ENCODE data around the gene GEMIN8.

The GEMIN8 gene, protein sequence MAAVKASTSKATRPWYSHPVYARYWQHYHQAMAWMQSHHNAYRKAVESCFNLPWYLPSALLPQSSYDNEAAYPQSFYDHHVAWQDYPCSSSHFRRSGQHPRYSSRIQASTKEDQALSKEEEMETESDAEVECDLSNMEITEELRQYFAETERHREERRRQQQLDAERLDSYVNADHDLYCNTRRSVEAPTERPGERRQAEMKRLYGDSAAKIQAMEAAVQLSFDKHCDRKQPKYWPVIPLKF

DNA sequence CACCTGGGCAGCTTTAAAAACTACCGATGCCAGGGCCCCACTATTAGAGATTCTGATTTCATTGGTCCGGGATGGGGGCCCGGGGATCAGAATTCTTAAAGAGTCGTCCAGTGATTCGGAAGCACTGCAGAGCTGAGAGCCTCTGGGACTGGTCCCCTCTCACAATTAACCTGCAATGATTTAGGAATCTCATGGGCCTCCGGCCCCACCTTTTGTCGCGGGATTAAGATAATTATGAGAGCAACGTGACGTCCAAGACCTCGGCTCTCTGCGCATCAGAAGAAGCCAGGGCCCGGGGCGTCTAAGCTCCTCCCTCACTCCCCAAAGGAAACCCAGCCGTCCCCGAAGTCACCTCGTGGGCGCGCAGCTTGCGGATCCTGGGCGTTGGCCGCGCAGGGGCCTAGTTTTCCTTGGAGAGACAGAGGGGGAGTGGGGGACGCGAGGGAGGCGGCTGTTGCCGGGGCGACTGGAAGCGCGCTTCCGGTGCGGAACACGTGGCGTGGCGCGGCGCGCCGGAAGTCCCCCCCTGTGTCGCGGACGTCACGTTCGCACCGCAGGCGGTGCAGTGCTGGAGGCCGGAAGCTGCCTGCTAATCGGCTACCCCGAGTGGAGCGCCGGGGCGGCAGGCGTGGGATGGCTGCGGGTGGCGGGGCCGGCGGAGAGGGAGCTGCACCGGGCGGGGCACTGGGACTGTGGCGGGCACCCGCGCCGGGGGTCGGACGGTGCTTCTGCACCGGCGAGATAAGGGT is at the start of gene GEMIN8:
Gene GEMIN8, minus strand, starts transcription at position 468 of the 749 bp plus-strand sequence. CDS start 8,414 bp downstream, outside the sequence.
- DNase-seq (ENCODE audit: low spot score): peak; percentile 88

DNA sequence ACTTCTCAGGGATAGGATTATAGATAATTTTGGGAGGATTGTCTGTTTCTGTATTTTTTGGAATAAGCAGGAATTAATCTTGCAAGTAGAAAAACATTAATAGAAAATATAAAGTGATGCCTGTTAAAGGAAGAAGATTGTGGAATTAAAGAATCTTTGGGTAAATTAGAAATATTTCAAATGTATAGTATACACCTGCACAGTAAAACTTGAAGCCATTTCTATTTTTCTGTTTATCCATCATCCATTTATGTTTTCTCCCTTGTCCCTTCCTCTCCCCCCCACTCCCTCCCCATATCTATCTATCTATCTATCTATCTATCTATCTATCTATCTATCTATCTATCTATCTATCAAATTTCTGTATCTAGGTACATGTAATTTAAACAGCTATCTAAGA is 46.9 kb upstream of the GEMIN8 start:
- DNase-seq (ENCODE audit: low spot score): no peak

DNA sequence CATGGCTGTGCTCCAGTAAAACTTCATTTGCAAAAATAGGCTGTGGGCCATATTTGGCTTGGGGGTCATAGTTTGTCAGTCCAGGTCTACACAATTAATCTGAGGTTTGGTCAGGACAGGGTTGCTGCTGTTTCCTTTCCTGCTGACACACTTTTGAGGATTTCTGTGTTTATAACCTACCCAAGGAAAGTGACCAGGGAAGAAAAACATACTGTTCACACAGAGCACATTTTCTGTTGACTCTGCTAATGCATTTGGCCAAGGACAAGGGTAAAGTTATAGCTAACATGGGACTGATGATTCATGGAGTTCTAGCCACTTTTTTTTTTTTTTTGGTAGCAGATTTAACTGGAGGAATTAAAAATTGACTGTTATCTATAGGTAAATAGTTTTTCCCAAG is 43.9 kb upstream of the GEMIN8 start:
- DNase-seq (ENCODE audit: low spot score): no peak

DNA sequence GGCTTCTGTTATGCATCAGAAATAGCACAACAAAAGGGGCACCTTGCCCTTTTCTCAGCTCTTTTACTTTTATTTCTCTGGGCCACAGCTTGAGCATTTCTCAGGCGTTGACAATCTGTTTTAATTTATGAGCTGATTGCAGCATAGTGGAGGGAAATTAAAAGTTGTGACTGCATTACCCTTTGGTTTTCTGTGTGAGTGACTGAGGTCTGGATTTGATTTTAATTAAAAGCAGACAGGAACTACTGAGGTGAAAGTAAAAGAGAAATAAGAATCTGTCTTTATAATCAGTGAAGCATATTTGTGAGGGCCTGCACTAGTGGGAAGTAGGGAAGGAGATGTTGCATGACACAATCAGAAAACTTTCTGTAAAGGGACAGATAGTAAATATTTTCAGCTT is 43.4 kb upstream of the GEMIN8 start:
- no peak for DNase-seq (ENCODE audit: low spot score)

DNA sequence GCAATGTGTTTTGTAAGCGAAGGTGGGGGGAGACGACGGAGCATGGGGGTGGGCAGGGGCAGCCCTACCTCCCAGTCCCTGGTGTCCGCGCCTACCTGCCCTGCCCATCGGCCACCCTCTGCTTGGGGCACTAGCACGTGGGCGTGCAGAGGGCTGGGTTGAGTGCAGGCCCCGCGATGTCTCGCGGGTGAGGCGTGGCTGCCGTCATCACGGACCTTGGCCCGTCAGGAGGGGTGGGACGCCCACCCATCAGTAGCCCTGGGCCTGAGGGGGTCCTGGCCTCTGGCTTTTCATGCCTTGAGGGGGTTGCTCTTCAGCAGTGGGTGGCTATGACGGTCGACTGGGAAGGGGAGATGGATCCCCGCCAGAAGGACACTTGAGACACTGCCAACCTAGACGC is 36.1 kb upstream of the GEMIN8 start:
- no peak for DNase-seq (ENCODE audit: low spot score)

DNA sequence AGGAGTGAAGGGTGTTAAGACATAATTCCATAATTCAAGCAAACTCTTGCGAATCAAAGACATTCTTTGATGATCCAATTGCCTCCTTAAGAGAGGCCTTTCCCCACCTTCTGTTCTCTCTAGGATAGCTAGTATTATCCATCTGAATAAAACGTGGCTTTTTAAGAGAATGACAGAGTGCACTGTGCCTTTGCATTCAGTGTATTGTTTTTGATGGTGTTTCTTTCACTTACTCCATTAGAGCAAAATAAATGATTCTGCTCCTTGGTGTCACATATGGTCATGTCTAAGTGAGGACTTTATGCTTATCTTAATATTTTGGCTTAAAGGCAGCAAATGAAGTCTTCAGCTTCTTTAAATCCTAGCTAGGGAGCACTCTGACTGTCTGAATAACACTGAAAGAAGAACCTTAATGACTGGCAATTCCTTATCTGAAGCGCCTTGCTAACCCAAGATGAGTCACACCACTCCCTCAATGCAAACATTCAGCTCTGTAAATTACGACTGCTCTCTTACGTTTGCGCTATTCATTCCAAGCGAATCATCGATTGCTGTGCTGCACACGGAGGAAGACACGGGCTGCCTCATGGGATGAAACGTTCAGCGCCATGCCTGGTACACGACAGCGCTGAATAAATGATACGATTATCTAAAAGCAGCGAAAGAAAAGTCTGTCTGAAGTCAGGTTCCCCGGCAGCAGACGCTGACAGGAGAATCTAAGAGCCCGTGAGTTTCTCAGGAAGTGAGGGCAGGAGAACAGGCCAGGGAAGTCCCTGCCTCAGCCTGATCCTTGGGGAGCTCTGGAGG is 35.1 kb upstream of the GEMIN8 start:
- DNase-seq (ENCODE audit: low spot score): no peak

DNA sequence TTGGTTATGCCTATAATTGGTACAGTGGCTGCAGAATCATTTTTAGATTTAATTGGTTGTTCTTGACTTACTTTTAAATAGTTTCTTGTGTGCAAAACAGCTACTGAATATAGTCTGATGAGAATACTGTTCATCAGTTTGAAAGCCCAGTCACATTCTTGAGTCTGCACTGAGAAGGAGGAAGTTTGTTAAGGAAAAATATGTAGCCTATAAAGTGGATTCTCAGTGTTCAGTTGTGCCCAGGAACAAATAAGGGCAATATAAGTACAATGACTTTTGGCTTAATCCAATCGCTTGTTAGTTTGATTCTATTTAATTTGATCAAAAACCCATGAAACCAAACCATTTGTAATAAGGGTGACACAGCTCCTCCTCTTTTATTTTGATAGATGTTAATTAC is 32.8 kb upstream of the GEMIN8 start:
- DNase-seq (ENCODE audit: low spot score): no peak

DNA sequence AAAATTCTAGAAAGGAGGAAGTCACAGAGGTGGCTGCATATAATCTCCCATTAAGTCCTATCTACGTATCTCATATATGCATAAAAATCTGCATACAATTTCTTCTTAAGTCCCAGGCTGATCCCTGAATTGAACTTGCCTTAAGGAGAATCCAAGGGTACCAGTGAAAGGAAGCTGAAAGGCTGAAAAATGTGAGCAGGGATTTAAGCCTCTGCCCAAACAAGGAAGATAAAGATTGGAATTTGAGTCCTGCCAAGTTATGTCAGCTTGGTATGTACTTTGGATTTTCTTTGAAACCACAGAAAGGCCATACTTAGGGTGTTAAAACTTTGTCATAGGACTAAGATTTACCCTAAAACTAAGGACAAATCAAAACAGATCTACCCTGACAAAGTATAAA is 26.5 kb upstream of the GEMIN8 start:
- DNase-seq (ENCODE audit: low spot score): no peak

DNA sequence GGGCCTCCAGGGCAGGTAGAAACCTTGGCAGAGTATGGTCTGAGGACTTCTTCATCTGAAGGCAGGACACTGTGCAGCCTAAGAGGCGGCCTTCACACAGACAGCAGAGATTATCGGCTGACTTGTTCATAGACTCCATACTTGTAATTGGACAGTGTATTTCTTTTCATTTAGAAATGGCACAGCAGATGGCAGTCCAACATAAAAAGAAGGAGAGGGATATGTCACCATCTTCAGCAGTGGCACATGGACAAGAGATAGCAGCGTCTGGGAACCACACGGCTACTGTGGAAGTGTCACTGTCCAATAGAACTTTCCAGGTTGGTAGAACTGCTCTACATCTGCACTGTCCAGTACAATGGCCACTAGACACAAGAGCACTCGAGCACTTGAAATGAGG is 21.7 kb upstream of the GEMIN8 start:
- no peak for DNase-seq (ENCODE audit: low spot score)

DNA sequence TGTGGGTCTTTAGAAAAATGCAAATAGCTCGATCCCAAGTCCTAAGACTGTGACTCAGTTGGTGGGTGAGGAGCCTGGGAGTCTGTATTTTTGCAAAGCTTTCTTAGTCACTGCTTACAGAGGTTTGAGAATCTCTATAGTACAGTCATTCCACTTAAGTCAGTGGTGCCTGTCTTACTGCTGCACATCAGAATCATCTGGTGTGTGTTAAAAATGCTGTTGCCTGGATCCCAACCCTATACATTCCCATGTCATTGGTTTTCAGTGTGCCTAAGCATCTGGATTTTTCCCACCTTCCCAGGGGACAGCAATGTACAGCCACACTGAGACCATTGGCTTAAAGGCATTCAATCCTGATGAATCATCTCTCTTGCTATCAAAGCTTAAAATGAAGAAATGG is 21.0 kb upstream of the GEMIN8 start:
- DNase-seq (ENCODE audit: low spot score): no peak

DNA sequence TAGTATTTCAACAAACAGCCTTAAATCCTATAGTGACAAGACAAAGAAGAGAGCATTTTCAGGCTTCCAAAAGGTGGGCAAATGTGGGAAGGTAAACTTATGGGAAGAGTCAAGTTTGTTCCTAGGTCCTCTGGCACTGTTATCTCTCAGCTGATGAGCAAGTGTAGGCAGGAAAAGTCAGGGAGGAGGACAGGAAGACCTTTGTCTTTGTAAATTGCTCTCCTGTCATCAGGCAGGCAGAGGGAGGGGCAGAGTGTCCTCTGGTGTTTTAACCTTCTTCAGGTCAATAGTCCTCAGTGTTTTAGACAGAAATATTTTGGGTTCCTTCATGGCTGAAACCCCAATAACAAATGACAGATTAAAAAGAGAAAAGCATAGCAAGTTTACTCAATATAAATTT is 13.5 kb upstream of the GEMIN8 start:
- DNase-seq (ENCODE audit: low spot score): no peak

DNA sequence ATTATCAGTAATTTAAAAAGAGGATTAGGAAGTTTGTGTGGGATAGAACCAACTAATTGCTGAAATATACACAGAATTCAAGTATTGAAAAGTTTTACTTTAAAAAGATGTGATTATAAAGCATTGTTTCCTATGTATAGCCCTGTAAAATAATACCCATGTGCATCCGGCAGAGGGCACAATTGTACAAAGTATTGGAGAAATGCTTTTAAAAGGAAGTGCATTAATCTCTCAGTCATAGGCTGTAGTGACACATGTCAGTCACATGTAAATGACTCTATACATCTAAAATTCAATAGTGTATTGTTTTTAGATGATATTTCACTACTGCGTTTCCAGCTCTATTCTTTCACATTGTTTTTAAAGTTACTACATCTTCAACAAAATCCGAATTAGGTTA is 9.7 kb upstream of the GEMIN8 start:
- peak; percentile 42 for DNase-seq (ENCODE audit: low spot score)

DNA sequence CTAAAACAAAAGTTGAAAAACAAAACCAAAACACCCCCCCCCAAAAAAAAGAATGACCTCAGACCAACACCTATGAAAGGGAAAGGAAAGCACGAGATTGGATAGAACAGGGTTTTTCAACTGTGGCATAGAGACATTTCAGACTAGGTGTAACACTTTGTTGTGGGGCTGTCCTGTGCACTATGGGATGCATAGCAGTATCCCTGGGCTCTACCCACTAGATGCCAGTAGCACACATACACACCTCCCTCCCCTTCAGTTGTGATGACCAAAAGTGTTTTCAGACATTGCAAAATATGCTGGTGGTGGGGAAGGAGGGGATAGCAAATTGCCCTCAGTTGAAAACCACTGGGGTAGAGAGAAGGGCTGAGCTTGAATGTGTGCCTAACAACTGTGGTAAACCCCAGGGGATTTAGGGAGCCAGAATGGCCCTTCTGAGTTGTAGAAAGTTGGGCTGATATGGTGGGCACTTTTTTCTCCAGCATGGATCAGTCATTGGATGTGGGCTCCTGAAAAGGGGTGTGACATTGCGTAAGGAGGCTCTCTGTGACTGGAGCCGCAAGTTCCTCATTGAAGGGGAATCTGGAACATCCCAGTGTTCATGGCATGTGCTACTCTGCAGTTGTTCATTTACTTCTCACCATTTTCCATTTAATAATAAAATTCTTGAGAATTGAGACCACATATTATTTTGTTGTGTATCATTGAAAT is 8.8 kb upstream of the GEMIN8 start:
- DNase-seq (ENCODE audit: low spot score): no peak

DNA sequence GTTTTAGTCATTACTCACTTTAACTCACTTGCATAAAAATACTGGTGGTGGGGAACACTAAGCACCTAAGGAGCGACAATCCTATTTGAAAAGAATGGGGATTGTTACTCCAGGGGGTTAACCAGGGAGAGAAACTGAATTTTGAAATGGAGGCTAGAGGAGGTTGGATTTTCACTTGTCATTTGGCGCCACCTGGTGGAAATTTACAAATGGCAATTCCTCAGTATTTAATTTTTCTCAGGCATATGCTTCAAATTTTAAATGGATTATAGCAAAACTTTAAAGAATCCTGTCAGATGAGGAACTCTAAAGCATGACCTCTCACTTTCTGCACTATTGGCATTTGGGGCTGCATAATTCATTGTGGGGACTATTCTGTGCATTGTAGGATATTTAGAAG is 2.7 kb upstream of the GEMIN8 start:
- no peak for DNase-seq (ENCODE audit: low spot score)

DNA sequence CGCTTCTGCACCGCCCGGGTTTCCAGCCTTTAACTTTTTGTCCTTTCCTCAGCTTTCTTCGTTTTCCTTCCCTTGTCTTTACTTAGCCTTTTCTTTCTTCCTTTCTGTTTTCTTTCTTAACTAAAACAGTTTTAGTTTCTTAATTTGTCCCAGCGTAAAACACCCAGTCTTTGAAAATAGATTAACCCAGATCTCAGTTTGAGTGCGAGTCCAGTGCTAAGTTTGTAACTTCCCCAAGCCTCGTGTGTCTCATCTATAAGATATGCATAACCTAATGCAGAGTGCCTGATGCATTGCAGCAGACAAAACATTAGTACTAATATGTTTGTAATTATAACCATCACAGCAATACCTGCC is 460 bp upstream of the GEMIN8 start:
- DNase-seq (ENCODE audit: low spot score): no peak

DNA sequence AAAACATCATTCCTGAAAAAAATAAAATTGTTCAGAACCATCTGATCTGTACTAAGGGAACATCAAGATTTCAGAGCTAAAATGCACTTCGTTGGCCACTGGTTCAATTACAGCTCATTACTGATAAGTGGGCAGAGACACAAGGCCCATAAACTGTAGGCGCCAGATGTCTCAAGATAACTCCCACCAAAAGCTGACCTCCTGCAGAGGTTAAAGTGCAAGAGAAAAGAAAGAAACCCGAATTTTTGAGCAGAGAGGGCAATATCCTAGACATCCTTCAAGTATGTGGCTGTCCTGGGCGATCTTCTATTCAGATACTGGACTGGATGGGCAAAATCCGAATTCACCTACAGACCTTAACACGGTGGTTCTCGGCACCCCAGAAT is 660 bp downstream of the GEMIN8 start:
- no peak for DNase-seq (ENCODE audit: low spot score)

DNA sequence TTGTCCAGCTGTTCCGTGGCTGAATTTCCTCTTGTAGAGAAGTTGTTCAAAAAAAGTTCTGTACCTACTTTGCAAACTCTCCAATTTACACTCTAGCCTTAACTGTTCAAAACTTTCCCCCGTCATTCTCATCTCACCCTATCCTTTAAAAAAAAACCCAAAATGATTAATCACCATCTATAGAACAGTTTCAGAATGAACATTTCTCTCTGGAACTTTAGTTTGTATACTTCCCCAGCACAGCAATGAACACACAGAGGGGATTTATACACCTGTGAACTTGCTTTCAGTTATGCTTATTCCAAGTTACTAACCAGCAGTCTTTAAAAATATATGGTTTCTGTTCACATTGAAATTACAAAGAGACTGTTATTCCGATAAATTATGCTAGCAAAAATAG is 1.2 kb downstream of the GEMIN8 start:
- no peak for DNase-seq (ENCODE audit: low spot score)

DNA sequence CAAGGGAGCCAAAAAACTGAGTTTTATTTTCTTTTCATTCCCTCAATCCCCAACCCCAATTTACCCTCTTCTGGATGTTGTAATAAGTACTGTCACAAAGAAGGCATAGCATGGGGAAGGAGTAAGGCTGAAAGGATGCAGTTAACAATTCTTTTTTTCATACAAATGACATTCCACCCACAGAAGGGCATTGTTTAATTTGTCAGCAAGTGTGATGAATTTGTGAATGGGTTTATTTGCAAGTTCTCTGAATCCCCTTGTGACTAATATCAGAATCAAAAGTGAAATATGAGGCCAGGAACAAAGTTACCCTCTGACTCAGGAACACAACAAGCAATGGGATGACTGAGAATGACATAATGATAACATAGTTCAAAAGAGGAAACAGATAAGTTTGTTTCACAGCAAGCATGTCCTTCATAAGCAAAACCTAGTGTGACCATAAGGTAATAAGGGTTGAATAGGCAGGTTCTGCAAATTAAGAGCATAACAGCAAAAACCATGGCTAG is 2.1 kb downstream of the GEMIN8 start:
- no peak for DNase-seq (ENCODE audit: low spot score)

DNA sequence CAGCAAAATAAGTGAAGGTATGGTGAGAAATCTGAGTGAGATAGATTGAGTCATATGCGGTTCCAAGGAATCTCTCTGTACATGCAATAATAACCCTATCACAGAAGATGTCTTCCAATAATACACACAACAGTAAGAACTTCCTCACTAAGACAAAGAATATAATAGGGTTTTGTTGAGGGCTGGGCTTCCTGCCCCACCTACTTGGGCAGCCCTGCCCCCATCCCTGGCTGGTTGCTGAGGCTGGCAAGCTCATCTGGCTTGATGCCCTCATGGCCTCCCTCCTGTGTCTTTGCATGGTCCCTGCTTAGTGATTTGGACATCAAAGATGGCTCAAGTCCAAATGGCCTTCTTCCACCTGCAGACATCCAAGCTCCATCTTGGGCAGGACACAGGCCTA is 2.7 kb downstream of the GEMIN8 start:
- DNase-seq (ENCODE audit: low spot score): no peak

DNA sequence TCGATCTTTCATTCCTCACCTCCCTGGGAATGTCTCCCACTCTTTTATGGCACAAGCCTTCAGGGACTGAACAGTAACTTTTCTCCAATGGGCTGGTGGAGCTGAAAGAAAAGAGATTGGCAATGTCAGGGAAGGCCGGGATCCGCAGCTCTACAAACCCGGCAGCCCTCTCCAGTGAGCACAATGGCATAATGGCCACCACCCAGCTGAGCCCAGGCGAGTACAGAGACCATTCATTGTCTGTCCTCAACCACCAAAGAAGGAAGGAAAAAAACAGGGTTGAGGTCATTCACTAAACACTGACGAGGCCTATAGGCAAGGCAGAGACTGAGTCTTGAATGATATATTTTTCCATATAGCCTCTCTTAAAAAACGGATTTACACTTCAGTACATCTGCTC is 3.6 kb downstream of the GEMIN8 start:
- no peak for DNase-seq (ENCODE audit: low spot score)

DNA sequence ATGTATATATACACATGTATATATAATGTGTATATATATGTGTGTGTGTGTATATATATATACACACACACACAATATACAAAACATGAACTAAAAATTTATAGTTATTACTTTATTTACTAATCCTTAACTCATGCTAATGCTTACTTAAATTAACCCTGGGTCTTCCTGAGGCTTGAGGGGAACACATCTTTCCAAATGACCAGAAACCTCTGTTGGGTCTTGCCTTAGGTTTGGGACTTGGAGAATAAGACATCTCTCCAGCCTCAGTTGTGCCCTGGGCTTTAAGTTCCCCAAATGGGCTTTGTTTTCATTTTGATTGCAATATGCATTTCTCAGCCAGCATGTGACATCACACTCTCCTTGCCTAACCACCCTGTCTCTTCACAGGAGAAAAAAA is 7.7 kb downstream of the GEMIN8 start:
- DNase-seq (ENCODE audit: low spot score): no peak

DNA sequence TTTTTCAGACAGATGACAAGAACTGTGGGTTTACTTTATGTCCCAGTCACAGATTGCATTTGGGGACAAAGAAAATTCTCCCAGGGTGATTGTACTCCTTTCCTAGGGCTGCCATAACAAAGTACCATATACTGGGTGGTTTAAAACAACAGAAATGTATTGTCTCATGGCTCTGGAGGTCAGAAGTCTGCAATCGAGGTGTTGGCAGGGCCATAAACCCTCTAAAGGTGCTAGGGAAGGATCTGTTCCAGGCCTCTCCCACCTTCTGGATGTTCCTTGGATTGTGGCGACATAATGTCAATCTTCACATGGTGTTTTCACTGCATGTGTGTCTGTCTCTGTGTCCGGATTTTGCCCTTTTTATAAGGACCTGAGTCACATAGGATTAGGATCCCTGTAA is 12.3 kb downstream of the GEMIN8 start:
- DNase-seq (ENCODE audit: low spot score): no peak
